Calu3 (cell line): ENCODE data around the gene TM4SF20. TPM values are rescaled to one million over a fixed set of nuclear protein-coding genes. Genes with fewer than 3 reads are reported as not detected.
A peak's percentile ranks its signal among the peaks of the same experiment; 100 is the strongest.

Experiments
- BruUV-seq: library from RNA; stranded (reverse); fragments of 400-500 nt; replicated peaks from 2 replicates; lab custom pipeline; 2021; lab: Mats Ljungman, UMichigan
- CTCF ChIA-PET: fragments of 300-600 bp; sonication (Branson Sonifier 250); formaldehyde crosslinking; loops from one replicate; lab custom pipeline; 2022; ENCODE audit warnings: antibody characterized with exemption; lab: Charles Lee
- DNase-seq: peaks from one replicate; pipeline ENCODE4 v3.0.0; 2022
- H3K27ac Mint-ChIP-seq: one replicate; pipeline ENCODE4 v1.8.0; 2022; ENCODE audit warnings: mixed read lengths; ENCODE audit not compliant: unreplicated experiment
- H3K27me3 Mint-ChIP-seq: one replicate; pipeline ENCODE4 v1.8.0; 2022; ENCODE audit warnings: mixed read lengths; ENCODE audit not compliant: unreplicated experiment
- H3K36me3 Mint-ChIP-seq: one replicate; pipeline ENCODE4 v1.8.0; 2022; ENCODE audit warnings: mild to moderate bottlenecking, moderate library complexity, mixed read lengths; ENCODE audit not compliant: insufficient read depth, unreplicated experiment
- H3K4me1 Mint-ChIP-seq: one replicate; pipeline ENCODE4 v1.8.0; 2022; ENCODE audit warnings: mild to moderate bottlenecking, low read depth, mixed read lengths; ENCODE audit not compliant: unreplicated experiment
- H3K4me3 Mint-ChIP-seq: one replicate; pipeline ENCODE4 v1.8.0; 2022; ENCODE audit warnings: mild to moderate bottlenecking, low read depth, moderate library complexity, mixed read lengths; ENCODE audit not compliant: unreplicated experiment
- H3K9me3 Mint-ChIP-seq: one replicate; pipeline ENCODE4 v1.8.0; 2022; ENCODE audit warnings: low read depth, mixed read lengths; ENCODE audit not compliant: unreplicated experiment
- CTCF ChIP-seq: fragments of 200-600 bp; IDR thresholded peaks from one replicate; pipeline ENCODE4 v1.8.0; 2022; ENCODE audit warnings: antibody characterized with exemption; ENCODE audit not compliant: unreplicated experiment
- intact Hi-C: fragments of 100-400 bp; cut with micrococcal nuclease; formaldehyde crosslinking; loops from one replicate; pipeline ENCODE4 v1.10.0; 2022; ENCODE audit not compliant: unreplicated experiment
- total RNA-seq: library from RNA; stranded (reverse); gene quantifications from 2 replicates; pipeline ENCODE4 v1.2.3, GENCODE V29; 2022

The TM4SF20 gene
- total RNA-seq, 1 experiment from 2014 or later = not detected

GRCh38 chr2:227376656-227377396, 2.3 kb downstream of the TM4SF20 start:
- no peak for TF ChIP-seq CTCF
- no TSS peak for BruUV-seq
- Mint-ChIP-seq H3K4me3 (no peak overlapping the region), H3K4me1 (peaks cover 33% of the 10 kb centered on the region), H3K9me3 (no peaks in the 10 kb centered on the region), H3K36me3 (no peaks in the 10 kb centered on the region), H3K27me3 (no peaks in the 10 kb centered on the region), H3K27ac (no peak overlapping the region)
- intact Hi-C loops = no loop called here
- DNase-seq = no peak
- CTCF ChIA-PET = no interaction called here

- Mint-ChIP-seq H3K36me3 (no peaks in the 10 kb centered on the region), H3K27me3 (no peaks in the 10 kb centered on the region), H3K4me3 (no peak overlapping the region), H3K9me3 (no peaks in the 10 kb centered on the region), H3K27ac (no peak overlapping the region), H3K4me1 (peaks cover 27% of the 10 kb centered on the region)
- intact Hi-C loops = no loop called here
- CTCF ChIA-PET = no interaction called here
- no peak for DNase-seq
- TF ChIP-seq CTCF = no peak
- BruUV-seq = no TSS peak
Observed at GRCh38 chr2:227374158-227374557, 4.9 kb downstream of the TM4SF20 start.

GRCh38 chr2:227373389-227373788, 5.7 kb downstream of the TM4SF20 start:
- CTCF ChIA-PET = no interaction called here
- Mint-ChIP-seq H3K27me3 (no peaks in the 10 kb centered on the region), H3K4me1 (peaks cover 19% of the 10 kb centered on the region), H3K9me3 (no peaks in the 10 kb centered on the region), H3K4me3 (no peak overlapping the region), H3K27ac (peak overlapping the region; percentile 1), H3K36me3 (no peaks in the 10 kb centered on the region)
- DNase-seq = no peak
- intact Hi-C loops = no loop called here
- TF ChIP-seq CTCF = no peak
- BruUV-seq = no TSS peak

GRCh38 chr2:227370791-227371312, 8.3 kb downstream of the TM4SF20 start:
- Mint-ChIP-seq H3K27me3 (no peaks in the 10 kb centered on the region), H3K4me1 (no peaks in the 10 kb centered on the region), H3K4me3 (no peak overlapping the region), H3K27ac (no peak overlapping the region), H3K36me3 (no peaks in the 10 kb centered on the region), H3K9me3 (no peaks in the 10 kb centered on the region)
- no TSS peak for BruUV-seq
- TF ChIP-seq CTCF = no peak
- intact Hi-C loops = no loop called here
- DNase-seq = no peak
- CTCF ChIA-PET = no interaction called here
